WERI-Rb-1 (cell line): ENCODE results near the gene DPF3.

Experiments
- DNase-seq: peaks from one replicate; pipeline ENCODE4 v3.0.0-alpha.2; 2020
- H3K27ac ChIP-seq: fragments of 250-450 bp; sonication (Bioruptor Pico); 2 replicates; pipeline ENCODE4 v1.5.1; 2020; ENCODE audit warnings: mild to moderate bottlenecking, moderate library complexity
- H3K27me3 ChIP-seq: fragments of 250-450 bp; sonication (Bioruptor Pico); 2 replicates; pipeline ENCODE4 v1.5.1; 2021; ENCODE audit warnings: mild to moderate bottlenecking, low read depth, moderate library complexity; ENCODE audit not compliant: insufficient read depth, severe bottlenecking
- H3K36me3 ChIP-seq: fragments of 250-450 bp; sonication (Bioruptor Pico); 2 replicates; pipeline ENCODE4 v1.5.1; 2020; ENCODE audit warnings: mild to moderate bottlenecking, moderate library complexity
- H3K4me3 ChIP-seq: 2 replicates; pipeline ENCODE4 v1.5.1; 2011; ENCODE audit warnings: low read depth, mild to moderate bottlenecking, control low read depth, low read length
- H3K9me3 ChIP-seq: fragments of 250-450 bp; sonication (Bioruptor Pico); 2 replicates; pipeline ENCODE4 v1.5.1; 2021; ENCODE audit warnings: mild to moderate bottlenecking, moderate library complexity; ENCODE audit not compliant: severe bottlenecking
- CTCF ChIP-seq: IDR thresholded peaks from 2 replicates; pipeline ENCODE4 v1.5.1; 2011; ENCODE audit warnings: low read depth, mild to moderate bottlenecking, control low read depth, inconsistent platforms, low read length

Gene DPF3

GRCh38 chr14:72682188-72682587, 211.7 kb downstream of the DPF3 start:
- no peak overlapping the region for H3K4me3 ChIP-seq
- no peaks in the 10 kb centered on the region for H3K27me3 ChIP-seq
- no peak for DNase-seq
- H3K36me3 ChIP-seq: no peaks in the 10 kb centered on the region
- no peak for TF ChIP-seq CTCF
- peaks cover 3% of the 10 kb centered on the region for H3K9me3 ChIP-seq
- H3K27ac ChIP-seq: no peak overlapping the region

GRCh38 chr14:72680853-72681640, 212.9 kb downstream of the DPF3 start:
- H3K36me3 ChIP-seq: no peaks in the 10 kb centered on the region
- no peak overlapping the region for H3K27ac ChIP-seq

GRCh38 chr14:72679536-72680151, 214.3 kb downstream of the DPF3 start:
- H3K4me3 ChIP-seq: no peak overlapping the region
- no peak for TF ChIP-seq CTCF
- no peaks in the 10 kb centered on the region for H3K27me3 ChIP-seq
- no peak overlapping the region for H3K27ac ChIP-seq
- peaks cover 4% of the 10 kb centered on the region for H3K9me3 ChIP-seq
- no peak for DNase-seq
- H3K36me3 ChIP-seq: no peaks in the 10 kb centered on the region

More at GRCh38 chr14:72680853-72681640, 212.9 kb downstream of the DPF3 start:
- Histone ChIP-seq H3K27me3 (no peaks in the 10 kb centered on the region), H3K9me3 (peaks cover 6% of the 10 kb centered on the region), H3K4me3 (no peak overlapping the region)
- TF ChIP-seq CTCF: no peak
- no peak for DNase-seq

GRCh38 chr14:72679141-72679535, 214.8 kb downstream of the DPF3 start:
- H3K27ac ChIP-seq: no peak overlapping the region
- no peak overlapping the region for H3K4me3 ChIP-seq
- H3K9me3 ChIP-seq: peaks cover 3% of the 10 kb centered on the region
- no peak for DNase-seq
- no peak for TF ChIP-seq CTCF
- no peaks in the 10 kb centered on the region for H3K27me3 ChIP-seq
- no peaks in the 10 kb centered on the region for H3K36me3 ChIP-seq

- Histone ChIP-seq H3K4me3 (no peak overlapping the region), H3K36me3 (no peaks in the 10 kb centered on the region), H3K27ac (no peak overlapping the region), H3K27me3 (no peaks in the 10 kb centered on the region), H3K9me3 (peaks cover 3% of the 10 kb centered on the region)
- TF ChIP-seq CTCF: no peak
- DNase-seq: no peak
Observed at GRCh38 chr14:72678356-72678755, 215.5 kb downstream of the DPF3 start.

GRCh38 chr14:72677664-72678063, 216.2 kb downstream of the DPF3 start:
- Histone ChIP-seq H3K9me3 (peaks cover 3% of the 10 kb centered on the region), H3K4me3 (no peak overlapping the region), H3K27me3 (no peaks in the 10 kb centered on the region), H3K36me3 (no peaks in the 10 kb centered on the region), H3K27ac (no peak overlapping the region)
- no peak for TF ChIP-seq CTCF
- DNase-seq: no peak
